ENCODE measurements around the gene SLC17A8.

DNA sequence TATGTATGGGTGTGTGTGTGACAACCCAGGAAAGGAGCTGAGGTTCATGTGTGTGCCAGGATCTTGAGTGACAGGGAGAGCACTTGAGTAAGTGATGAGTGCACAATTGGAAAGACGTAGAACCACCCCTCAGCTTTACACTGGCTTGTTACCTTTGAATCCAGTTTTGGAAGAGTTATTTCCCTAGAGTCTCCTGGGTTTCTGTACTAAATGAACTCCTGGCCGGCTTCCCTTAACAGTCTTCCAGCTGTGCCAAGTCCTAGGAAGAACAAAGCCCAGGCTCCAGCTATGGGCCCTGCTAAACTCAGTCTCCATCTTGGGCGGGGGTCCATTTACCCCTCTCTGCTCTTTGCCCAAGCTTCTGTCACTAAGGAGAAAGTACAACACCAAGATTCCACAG lies 97.1 kb downstream of the SLC17A8 start:
- TF ChIP-seq, protein P1, sequence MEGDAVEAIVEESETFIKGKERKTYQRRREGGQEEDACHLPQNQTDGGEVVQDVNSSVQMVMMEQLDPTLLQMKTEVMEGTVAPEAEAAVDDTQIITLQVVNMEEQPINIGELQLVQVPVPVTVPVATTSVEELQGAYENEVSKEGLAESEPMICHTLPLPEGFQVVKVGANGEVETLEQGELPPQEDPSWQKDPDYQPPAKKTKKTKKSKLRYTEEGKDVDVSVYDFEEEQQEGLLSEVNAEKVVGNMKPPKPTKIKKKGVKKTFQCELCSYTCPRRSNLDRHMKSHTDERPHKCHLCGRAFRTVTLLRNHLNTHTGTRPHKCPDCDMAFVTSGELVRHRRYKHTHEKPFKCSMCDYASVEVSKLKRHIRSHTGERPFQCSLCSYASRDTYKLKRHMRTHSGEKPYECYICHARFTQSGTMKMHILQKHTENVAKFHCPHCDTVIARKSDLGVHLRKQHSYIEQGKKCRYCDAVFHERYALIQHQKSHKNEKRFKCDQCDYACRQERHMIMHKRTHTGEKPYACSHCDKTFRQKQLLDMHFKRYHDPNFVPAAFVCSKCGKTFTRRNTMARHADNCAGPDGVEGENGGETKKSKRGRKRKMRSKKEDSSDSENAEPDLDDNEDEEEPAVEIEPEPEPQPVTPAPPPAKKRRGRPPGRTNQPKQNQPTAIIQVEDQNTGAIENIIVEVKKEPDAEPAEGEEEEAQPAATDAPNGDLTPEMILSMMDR (IDR thresholded peaks at IDR 0.05) = no peak
- TF ChIP-seq POLR2AphosphoS5 (IDR thresholded peaks at IDR 0.05; ENCODE audit: low read depth, low read length) = no peak
